ENCODE results near the gene BPIFB1.

Gene BPIFB1

GRCh38 chr20:33328157-33329137 lies 45.4 kb downstream of the BPIFB1 start:
- no peak for DNase-seq

GRCh38 chr20:33332905-33333456 lies 50.0 kb downstream of the BPIFB1 start:
- DNase-seq: no peak

- no peak for DNase-seq
Observed at GRCh38 chr20:33333616-33334015, 50.6 kb downstream of the BPIFB1 start.

GRCh38 chr20:33334111-33334510 lies 51.1 kb downstream of the BPIFB1 start:
- no peak for DNase-seq

GRCh38 chr20:33336375-33336774 lies 53.4 kb downstream of the BPIFB1 start:
- DNase-seq: no peak

GRCh38 chr20:33337119-33337518 lies 54.1 kb downstream of the BPIFB1 start:
- no peak for DNase-seq

GRCh38 chr20:33337531-33338165 lies 54.6 kb downstream of the BPIFB1 start:
- no peak for DNase-seq

GRCh38 chr20:33338467-33339258 lies 55.6 kb downstream of the BPIFB1 start:
- no peak for DNase-seq

- DNase-seq: no peak
Observed at GRCh38 chr20:33339515-33340058, 56.6 kb downstream of the BPIFB1 start.

- DNase-seq: no peak
Observed at GRCh38 chr20:33343521-33343920, 60.5 kb downstream of the BPIFB1 start.

GRCh38 chr20:33345342-33345741 lies 62.3 kb downstream of the BPIFB1 start:
- no peak for DNase-seq

- DNase-seq: no peak
Observed at GRCh38 chr20:33348136-33348937, 65.3 kb downstream of the BPIFB1 start.

- no peak for DNase-seq
Observed at GRCh38 chr20:33349493-33349892, 66.5 kb downstream of the BPIFB1 start.

- DNase-seq: no peak
Observed at GRCh38 chr20:33351696-33352095, 68.7 kb downstream of the BPIFB1 start.

GRCh38 chr20:33352258-33353012 lies 69.4 kb downstream of the BPIFB1 start:
- DNase-seq: no peak

GRCh38 chr20:33353013-33353402 lies 70.0 kb downstream of the BPIFB1 start:
- DNase-seq: no peak

All from NCI-H2107 (cell line).